Adrenal gland (tissue), 12 donors: Measurements from ENCODE around the gene SUN1. TPM values are rescaled to one million over a fixed set of nuclear protein-coding genes. Genes with fewer than 3 reads are reported as not detected.
A peak's percentile ranks its signal among the peaks of the same experiment; 100 is the strongest.

Source experiments
- DNase-seq, 7 donors: peaks; one replicate each; pipeline ENCODE4 v3.0.0-alpha.2; 2019 to 2020
- H3K27ac ChIP-seq, 5 donors: fragments of 200-600 bp; sonication (generic) in 4 of 5; 1 replicate in 3 of 5; 2 replicates in 2 of 5; pipeline versions ENCODE4 v1.5.1 to v1.8.0; 2016 to 2020; ENCODE audit warnings: mild to moderate bottlenecking in 1 of 5
- H3K27me3 ChIP-seq: fragments of 200-600 bp; 2 replicates; pipeline ENCODE4 v1.8.0; 2021
- H3K36me3 ChIP-seq, 2 donors: fragments of 200-600 bp; replicated peaks in 1 of 2; 1 replicate in 1 of 2; 2 replicates in 1 of 2; pipeline versions ENCODE4 v1.5.1 to v1.8.0; 2018 to 2022
- H3K4me1 ChIP-seq, 2 donors: fragments of 200-600 bp; replicated peaks in 1 of 2; 1 replicate in 1 of 2; 2 replicates in 1 of 2; pipeline versions ENCODE4 v1.5.1 to v1.8.0; 2018 to 2021
- H3K4me3 ChIP-seq, 4 donors: fragments of 200-600 bp; sonication (generic) in 3 of 4; one replicate each; pipeline ENCODE4 v1.5.1; 2016 to 2018
- H3K9me3 ChIP-seq, 3 donors: fragments of 200-600 bp; sonication (generic) in 1 of 3; replicated peaks in 1 of 3; 1 replicate in 2 of 3; 2 replicates in 1 of 3; pipeline versions ENCODE4 v1.5.1 to v1.8.0; 2016 to 2021
- POLR2A ChIP-seq, 2 donors: fragments of 450-650 bp; IDR thresholded peaks; one replicate each; pipeline ENCODE4 v1.6.1; 2017; ENCODE audit warnings: antibody characterized with exemption in 2 of 2, mild to moderate bottlenecking in 2 of 2, moderate library complexity in 1 of 2
- WGBS, 4 donors: extraction: QIAGEN DNeasy Blood & Tissue Kit in 2 of 4; methylation state at CpG; one replicate each; pipeline versions ENCODE4 v1.1.5 to v1.1.7; 2013 to 2017; 5-methylcytosine and 5-hydroxymethylcytosine counted together
- intact Hi-C, 2 donors: fragments of 100-400 bp; cut with DNase I; formaldehyde crosslinking; loops; one replicate each; pipeline versions ENCODE4 v1.14.1 to v1.15.0; 2022 to 2023
- polyA plus RNA-seq, 3 donors: library from polyadenylated mRNA; stranded (reverse); fragments of 200-250 nt in 2 of 3; fragments of 350-450 nt in 1 of 3; fragmentation: Illumina TruSeq in 1 of 3; extraction: RNeasy Lipid Tissue Mini Kit (QIAGEN cat#74804) in 1 of 3; gene quantifications; one replicate each; pipeline ENCODE4 v1.2.3, GENCODE V29; 2013 to 2014
- total RNA-seq, 9 donors: library from RNA; depleted of rRNA in 4 of 9; stranded (reverse); fragments of >200 nt in 4 of 9; fragments of 120-200 nt in 1 of 9; fragmentation: NEBNext Ultra II Directional in 1 of 9; extraction: Animal tissue kit (Norgen Biotek cat#: 25700) in 1 of 9; gene quantifications; one replicate each; pipeline versions ENCODE4 v1.1.0 to v1.2.4, GENCODE V29; 2013 to 2023
- TF ChIP-seq, protein P1 (sequence below), 6 experiments: fragments of 450-650 bp in 4 of 6; fragments of 200-600 bp in 2 of 6; sonication (generic) in 1 of 6; IDR thresholded peaks; 1 replicate in 5 of 6; 2 replicates in 1 of 6; pipeline versions ENCODE4 v1.5.1 to v1.8.0; 2016 to 2021; ENCODE audit warnings: antibody characterized with exemption in 6 of 6, mild to moderate bottlenecking in 2 of 6, moderate library complexity in 1 of 6
- donor health status: healthy with polysubstance abuse.
- donor health status: Bipolar disorder and iron deficiency.
- donor health status: DM: yes; HTN: yes; CAD: no.
- donor health status: DM: no; HTN: no; CAD: no.
- donor health status: DM: no; HTN: no; CAD: no.
- donor health status: DM: yes; HTN: yes; CAD: no.

Gene SUN1
- total and polyA plus RNA-seq, 12 donors: 28.7 to 122 (median 99.9) TPM

DNA sequence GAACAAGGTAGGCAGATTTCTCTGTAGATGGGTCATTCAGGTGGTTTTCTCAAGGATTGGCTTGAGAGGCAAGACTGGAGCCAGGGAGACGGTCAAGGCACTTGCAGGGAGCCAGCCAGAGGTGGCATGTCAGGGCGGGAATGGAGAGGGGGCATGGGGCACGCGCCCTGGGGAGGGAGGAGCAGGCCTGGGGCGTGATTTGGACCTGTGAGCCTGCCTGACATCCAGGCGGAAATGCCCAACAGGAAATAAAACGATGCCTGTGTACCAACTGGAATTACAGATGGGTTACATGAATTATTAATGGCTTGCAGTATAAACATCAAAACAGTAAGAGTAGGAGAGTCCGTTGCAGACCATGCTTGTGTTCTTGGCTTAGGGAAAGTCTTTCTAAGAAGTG, 8.6 kb upstream of the SUN1 start:
- no peak for DNase-seq
- TF ChIP-seq, protein P1, sequence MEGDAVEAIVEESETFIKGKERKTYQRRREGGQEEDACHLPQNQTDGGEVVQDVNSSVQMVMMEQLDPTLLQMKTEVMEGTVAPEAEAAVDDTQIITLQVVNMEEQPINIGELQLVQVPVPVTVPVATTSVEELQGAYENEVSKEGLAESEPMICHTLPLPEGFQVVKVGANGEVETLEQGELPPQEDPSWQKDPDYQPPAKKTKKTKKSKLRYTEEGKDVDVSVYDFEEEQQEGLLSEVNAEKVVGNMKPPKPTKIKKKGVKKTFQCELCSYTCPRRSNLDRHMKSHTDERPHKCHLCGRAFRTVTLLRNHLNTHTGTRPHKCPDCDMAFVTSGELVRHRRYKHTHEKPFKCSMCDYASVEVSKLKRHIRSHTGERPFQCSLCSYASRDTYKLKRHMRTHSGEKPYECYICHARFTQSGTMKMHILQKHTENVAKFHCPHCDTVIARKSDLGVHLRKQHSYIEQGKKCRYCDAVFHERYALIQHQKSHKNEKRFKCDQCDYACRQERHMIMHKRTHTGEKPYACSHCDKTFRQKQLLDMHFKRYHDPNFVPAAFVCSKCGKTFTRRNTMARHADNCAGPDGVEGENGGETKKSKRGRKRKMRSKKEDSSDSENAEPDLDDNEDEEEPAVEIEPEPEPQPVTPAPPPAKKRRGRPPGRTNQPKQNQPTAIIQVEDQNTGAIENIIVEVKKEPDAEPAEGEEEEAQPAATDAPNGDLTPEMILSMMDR (IDR thresholded peaks at IDR 0.05): no peak
- TF ChIP-seq POLR2A (IDR thresholded peaks at IDR 0.05): no peak
- H3K4me3 ChIP-seq: no peak overlapping the region
- peaks cover 0 to 48% of the 10 kb centered on the region in 2 donors for H3K4me1 ChIP-seq
- H3K9me3 ChIP-seq: no peaks in the 10 kb centered on the region
- no peaks in the 10 kb centered on the region for H3K27me3 ChIP-seq
- H3K36me3 ChIP-seq: no peaks in the 10 kb centered on the region
- WGBS, 4 donors: 71 to 83% (median 80%) methylated on average over 8 of the region's 8 CpGs
- intact Hi-C loops: no loop called here
- H3K27ac ChIP-seq: peak overlapping the region in 2 of 5 donors; percentile 7 to 28

DNA sequence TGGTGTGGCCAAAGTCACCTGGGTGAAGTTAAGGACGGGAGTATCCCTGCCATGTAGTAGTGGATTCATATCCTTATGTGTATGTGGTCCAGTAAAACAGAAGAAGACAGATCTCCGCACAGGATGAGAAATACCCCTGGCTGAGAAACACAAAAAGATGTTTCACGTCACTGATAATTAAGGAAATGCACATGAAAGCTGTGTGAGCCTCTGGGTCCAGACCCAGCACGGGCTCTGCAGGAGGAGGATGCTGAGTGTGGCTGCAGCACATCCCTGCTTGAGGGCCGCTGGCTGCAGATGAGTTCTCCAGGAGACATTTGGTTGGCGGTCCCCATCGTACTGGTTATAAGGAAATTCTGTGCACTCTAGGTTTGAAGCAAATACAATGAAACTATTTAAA, 8.2 kb upstream of the SUN1 start:
- H3K4me3 ChIP-seq: no peak overlapping the region

GRCh38 chr7:824664-825063, 7.6 kb upstream of the SUN1 start:
- intact Hi-C loops: no loop called here
- no peaks in the 10 kb centered on the region for H3K36me3 ChIP-seq
- no peaks in the 10 kb centered on the region for H3K9me3 ChIP-seq
- 75 to 79% (median 75%) methylated on average over 9 to 11 of the region's 11 CpGs for whole genome bisulfite sequencing, 4 donors
- H3K4me1 ChIP-seq: peaks cover 0 to 43% of the 10 kb centered on the region in 2 donors
- DNase-seq: no peak
- no peaks in the 10 kb centered on the region for H3K27me3 ChIP-seq
- H3K4me3 ChIP-seq: no peak overlapping the region
- TF ChIP-seq POLR2A (IDR thresholded peaks at IDR 0.05): no peak
- TF ChIP-seq, protein P1 (IDR thresholded peaks at IDR 0.05): no peak
- peak overlapping the region in 1 of 5 donors; percentile 28 for H3K27ac ChIP-seq

More for the DNA sequence above, 8.2 kb upstream of the SUN1 start:
- Histone ChIP-seq H3K27ac (peak overlapping the region in 1 of 5 donors; percentile 28), H3K36me3 (no peaks in the 10 kb centered on the region), H3K27me3 (no peaks in the 10 kb centered on the region), H3K4me1 (peaks cover 0 to 48% of the 10 kb centered on the region in 2 donors), H3K9me3 (no peaks in the 10 kb centered on the region)
- DNase-seq: no peak
- WGBS, 4 donors: 76 to 89% (median 81%) methylated on average over 7 of the region's 7 CpGs
- TF ChIP-seq POLR2A (IDR thresholded peaks at IDR 0.05): no peak
- TF ChIP-seq, protein P1 (IDR thresholded peaks at IDR 0.05): no peak
- intact Hi-C loops: no loop called here

DNA sequence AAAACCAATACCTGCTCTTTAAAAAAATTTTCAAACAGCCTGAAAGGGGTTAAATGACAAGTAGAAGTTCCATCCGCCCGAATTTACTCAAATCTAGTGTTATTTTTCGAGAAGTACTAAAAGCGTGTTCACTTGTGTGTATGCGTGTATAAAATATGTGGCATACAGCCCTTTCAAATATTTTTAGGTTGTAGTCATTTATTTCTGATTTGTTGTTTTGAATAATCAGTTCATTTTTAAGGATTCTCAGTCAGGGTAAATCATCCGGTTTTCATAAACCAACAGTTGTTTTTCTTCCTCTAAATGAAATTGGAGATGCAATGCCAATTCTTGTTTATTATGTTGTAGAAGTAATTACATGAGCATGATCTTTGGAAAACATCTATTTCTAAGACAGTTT, 6.9 kb upstream of the SUN1 start:
- no peak for DNase-seq
- H3K27ac ChIP-seq: peak overlapping the region in 1 of 5 donors; percentile 28

More for the DNA sequence above, 6.9 kb upstream of the SUN1 start:
- Histone ChIP-seq H3K36me3 (no peaks in the 10 kb centered on the region), H3K4me1 (peaks cover under 1 to 42% of the 10 kb centered on the region in 2 donors), H3K9me3 (no peaks in the 10 kb centered on the region), H3K4me3 (no peak overlapping the region), H3K27me3 (no peaks in the 10 kb centered on the region)
- 63 to 72% (median 66%) methylated on average over 6 of the region's 6 CpGs for WGBS, 4 donors
- intact Hi-C loops: no loop called here
- no peak for TF ChIP-seq POLR2A (IDR thresholded peaks at IDR 0.05)
- TF ChIP-seq, protein P1 (IDR thresholded peaks at IDR 0.05): no peak
